IPS-NIHi7 (cell line): ENCODE measurements around the gene GIN1.
"Not testable (repeated sequence)": the region's sequence is repeated elsewhere in the genome, so short reads cannot be mapped to it uniquely, and the experiment has no call there.

Experiments
- DNase-seq: peaks from one replicate; pipeline ENCODE4 v3.0.0; 2012; ENCODE audit warnings: mixed read lengths; ENCODE audit errors: extremely low spot score

The GIN1 gene, protein sequence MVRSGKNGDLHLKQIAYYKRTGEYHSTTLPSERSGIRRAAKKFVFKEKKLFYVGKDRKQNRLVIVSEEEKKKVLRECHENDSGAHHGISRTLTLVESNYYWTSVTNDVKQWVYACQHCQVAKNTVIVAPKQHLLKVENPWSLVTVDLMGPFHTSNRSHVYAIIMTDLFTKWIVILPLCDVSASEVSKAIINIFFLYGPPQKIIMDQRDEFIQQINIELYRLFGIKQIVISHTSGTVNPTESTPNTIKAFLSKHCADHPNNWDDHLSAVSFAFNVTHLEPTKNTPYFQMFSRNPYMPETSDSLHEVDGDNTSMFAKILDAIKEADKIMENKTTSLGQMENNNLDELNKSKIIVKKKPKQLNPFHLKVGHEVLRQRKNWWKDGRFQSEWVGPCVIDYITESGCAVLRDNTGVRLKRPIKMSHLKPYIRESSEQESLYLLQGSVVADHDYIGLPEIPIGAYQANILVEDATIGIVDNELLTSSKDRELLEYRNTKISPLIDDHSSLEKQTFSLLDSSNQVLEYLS

DNA sequence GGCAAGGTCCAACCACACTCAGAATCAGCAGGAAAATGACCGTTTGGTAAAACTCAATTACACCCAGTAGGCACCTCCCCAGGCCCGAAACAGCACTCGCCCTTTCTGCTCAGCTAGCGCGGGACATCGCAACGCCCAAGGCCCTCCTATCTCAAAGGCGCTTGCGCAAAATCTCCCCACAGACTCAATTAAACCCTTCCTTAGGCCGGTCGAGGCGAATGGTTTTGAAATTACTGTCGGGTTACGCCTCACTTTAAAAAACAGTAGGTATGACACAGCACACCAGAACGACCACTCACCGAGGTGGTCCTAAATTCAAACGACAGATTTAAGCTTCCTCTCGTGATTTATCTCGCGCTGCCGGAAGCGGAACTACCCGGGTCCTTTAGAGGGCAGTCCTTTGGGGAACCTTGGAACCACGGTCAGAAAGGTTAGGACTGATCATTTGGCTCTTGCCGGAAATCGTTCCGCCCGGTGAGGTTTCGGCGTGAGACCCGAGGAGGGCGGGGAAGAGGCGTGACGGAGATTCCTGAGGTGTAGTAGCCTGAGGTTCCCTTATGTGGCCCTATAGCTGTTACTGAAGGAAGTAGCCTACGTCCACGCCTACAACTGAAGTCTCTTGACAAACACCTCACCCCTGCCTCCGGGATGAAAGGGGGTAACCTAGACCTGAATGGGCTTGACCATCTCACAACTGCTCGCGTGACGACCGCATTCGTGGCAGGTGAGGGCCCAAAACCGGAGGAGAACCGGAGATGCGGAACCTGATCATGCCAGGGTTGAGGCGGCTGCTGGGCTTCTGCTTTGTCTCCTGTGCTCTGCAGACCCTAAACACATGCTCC is at the start of gene GIN1, which contains the start of gene PPIP5K2:
Gene GIN1, minus strand, starts transcription at position 374 of the 842 bp plus-strand sequence. CDS start 11,431 bp downstream, outside the sequence.
Gene PPIP5K2, plus strand, starts transcription at position 537 of the 842 bp plus-strand sequence. CDS start 9,289 bp downstream, outside the sequence.
- peak; percentile 91 for DNase-seq

- no peak for DNase-seq
Measured at GRCh38 chr5:103166706-103167105, 46.8 kb upstream of the GIN1 start.

DNA sequence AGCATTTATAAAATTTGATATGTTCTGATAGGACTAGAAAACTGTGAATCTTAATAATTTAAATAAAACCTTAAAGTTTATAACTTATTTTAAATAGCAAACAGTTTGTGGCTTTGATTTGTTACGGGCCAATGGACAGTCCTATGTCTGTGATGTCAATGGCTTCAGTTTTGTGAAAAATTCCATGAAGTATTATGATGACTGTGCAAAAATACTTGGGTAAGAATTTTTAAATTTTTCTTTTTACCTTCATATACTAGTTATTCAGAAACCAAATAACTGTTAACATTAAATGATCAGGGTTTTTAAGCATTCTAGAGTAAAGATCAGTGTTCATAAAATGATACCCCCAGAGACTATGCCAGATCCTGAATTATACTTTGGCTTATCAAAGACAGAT is 31.2 kb upstream of the GIN1 start:
- no peak for DNase-seq

DNA sequence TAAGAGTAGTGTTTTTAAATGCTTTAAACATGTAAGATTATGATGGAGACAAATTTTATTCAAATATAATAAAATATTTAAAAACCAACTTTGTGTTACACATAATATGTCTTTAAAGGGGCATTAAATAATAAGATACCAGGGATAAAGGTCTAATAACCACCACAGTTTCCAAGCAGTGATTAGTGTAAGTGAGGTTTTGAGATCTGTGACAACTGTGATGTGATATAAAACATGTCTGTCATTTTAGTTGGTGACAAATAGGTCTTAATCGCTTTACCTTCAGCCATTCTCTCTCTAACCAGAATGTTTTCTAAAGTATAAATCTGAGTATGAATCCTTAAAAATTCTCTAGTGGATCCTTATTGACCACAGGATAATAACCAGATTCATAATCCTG is 28.3 kb upstream of the GIN1 start:
- no peak for DNase-seq

GRCh38 chr5:103145196-103145595 is 25.3 kb upstream of the GIN1 start:
- DNase-seq, result no peak

DNA sequence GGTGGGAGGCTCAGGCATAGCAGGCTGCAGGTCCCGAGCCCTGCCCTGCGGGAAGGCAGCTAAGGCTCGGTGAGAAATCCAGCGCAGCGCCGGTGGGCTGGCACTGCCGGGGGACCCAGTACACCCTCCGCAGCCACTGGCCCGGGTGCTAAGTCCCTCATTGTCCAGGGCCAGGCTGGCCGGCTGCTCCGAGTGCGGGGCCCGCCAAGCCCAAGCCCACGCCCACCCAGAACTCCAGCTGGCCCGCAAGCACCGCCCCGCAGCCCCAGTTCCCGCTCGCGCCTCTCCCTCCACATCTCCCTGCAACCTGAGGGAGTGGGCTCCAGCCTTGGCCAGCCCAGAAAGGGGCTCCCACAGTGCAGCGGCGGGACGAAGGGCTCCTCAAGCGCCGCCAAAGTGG is 22.2 kb upstream of the GIN1 start:
- not testable (repeated sequence) for DNase-seq

- DNase-seq, result peak; percentile 75
Measured at GRCh38 chr5:103139264-103139865, 19.4 kb upstream of the GIN1 start.

GRCh38 chr5:103138202-103138690 is 18.3 kb upstream of the GIN1 start:
- no peak for DNase-seq

DNA sequence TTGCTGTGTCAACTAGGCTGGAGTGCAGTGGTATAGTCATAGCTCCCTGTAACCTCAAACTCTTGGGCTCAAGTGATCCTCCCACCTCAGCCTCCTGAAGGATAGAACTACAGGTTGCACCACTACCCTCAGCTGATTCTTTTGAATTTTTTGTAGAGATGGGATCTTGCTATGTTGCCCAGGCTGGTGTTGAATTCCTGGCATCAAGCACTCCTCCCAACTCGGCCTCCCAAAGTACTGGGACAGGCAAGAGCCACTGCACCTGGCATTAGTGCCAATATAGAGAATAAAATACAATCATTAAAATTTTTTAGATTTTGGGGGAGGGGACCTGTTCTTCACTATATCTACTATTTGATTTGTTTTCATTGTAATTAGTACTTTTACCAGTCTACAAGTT is 15.5 kb upstream of the GIN1 start:
- DNase-seq, result no peak

DNA sequence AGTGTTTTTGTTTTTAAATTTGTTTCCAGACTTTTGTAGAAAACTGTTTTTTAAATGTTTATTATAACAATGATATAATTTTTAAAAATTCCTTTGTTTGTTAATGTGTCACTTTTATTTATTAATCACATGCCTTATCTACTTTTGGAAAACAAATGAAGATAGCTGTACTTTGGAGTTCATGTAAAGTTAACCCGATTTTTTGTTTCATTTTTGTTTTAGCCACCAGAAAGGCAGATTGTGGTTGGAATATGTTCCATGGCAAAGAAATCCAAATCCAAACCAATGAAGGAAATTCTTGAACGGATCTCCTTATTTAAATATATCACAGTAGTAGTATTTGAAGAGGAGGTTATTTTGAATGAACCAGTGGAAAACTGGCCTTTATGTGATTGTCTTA is 13.3 kb upstream of the GIN1 start:
- DNase-seq, result no peak

DNA sequence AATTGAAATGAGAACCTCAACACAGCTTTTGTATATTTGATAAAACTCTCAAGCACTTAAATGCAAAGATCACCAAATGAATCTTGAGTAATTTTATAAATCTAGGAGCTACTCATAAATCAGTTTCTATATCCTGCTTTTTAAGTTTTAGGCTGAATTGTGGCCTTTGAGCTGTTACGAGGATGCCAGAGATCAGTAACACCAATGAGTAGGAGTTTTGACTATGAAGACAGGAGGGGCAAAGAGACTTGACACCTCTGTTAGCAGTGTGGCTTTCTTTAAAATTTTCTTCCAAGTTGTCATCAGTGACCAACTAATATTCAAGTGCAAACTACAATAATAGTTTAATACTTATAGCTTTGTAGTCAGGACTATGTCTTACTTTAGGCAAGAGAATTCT is 12.7 kb upstream of the GIN1 start:
- no peak for DNase-seq

DNA sequence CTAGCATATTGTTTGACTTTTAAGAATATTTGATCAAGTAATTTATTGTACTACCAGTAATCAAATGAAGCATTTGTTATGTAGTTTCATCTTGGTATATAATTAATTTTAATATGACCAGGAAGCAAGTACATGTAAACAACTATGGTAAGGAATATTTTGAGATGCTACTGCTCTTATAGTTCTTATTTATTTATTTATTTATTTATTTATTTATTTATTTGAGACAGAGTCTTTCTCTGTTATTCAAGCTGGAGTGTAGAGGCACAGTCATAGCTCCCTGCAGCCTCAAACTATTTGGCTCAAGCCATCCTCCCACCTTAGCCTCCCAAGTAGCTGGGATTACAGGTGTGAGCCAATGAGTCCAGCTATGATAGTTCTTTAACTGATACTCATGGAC is 8.3 kb upstream of the GIN1 start:
- no peak for DNase-seq

DNA sequence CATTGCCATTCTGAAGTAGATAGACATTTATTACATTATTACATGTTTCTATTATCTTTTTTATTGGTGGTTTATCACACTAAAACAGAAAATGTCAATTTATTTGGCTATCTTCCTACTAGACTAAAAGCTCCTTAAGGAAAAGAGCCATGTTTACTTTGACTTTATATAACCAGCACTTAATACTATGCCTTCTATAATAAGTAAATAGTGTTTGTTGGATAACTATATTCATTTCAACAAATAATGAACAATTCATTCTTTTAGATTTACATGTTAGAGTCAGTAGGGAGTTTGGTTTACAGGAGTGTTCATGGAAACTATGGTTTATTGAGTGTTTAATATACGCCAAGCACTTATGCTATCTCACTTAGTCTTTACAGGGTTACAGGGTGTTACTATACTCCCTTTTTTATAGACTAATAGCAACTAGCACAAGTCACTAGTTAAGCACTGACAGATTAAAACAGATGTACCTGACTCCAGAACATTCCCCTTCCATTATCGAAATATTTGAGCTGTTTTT is 7.4 kb upstream of the GIN1 start:
- no peak for DNase-seq

GRCh38 chr5:103126557-103126956 is 6.6 kb upstream of the GIN1 start:
- DNase-seq, result no peak

DNA sequence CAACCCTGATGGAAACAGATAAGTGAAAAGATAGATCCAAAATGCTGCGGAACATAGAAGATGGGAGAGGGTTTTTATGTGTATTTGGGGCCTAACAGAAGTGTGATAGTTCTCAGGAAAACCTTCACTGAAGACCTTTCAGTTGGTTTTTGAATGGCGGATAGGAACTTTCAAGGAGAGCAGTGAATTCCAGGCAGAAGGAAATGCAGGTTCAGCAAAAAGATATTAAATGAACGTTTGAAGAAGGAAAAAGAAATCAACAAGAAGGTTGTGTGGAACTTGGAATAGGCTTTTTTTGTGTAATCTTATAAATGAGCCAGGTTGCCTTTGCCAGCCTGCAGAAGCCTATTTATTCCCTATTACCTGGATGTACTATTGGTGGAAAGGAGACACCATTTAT is 2.3 kb upstream of the GIN1 start:
- DNase-seq, result no peak

DNA sequence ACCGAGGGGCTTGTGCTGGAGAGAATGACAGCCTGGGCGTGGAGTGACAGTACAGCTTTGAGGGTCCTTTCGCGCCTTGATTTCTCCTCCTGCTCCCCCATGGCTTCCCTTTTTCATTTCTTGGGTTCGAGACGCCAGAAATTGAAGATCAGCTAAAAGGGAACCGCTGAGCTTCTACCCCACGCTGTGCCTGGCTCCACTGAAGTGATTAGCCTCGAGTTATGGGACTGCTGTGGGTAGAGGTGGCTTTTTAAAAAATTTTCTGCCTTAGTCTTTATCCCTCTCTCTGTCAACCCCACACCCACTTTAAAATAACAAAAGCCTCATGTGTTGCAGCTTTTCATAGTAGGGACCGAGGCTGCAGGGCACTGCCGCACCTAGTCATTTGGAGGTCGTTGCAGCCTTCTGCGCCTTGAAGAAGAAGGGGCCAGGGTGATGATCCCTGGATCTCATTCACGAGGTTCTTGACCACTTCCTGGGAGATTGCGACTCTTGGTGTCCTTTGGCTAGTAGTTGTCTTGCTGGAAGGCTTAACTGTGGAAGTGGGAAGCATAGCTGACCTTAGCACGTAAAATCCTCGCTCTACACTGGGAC is 766 bp upstream of the GIN1 start:
- DNase-seq, result peak; percentile 26

- DNase-seq, result no peak
Measured at GRCh38 chr5:103119070-103119764, 721 bp downstream of the GIN1 start.

GRCh38 chr5:103117471-103117991 is 2.4 kb downstream of the GIN1 start:
- DNase-seq, result no peak

DNA sequence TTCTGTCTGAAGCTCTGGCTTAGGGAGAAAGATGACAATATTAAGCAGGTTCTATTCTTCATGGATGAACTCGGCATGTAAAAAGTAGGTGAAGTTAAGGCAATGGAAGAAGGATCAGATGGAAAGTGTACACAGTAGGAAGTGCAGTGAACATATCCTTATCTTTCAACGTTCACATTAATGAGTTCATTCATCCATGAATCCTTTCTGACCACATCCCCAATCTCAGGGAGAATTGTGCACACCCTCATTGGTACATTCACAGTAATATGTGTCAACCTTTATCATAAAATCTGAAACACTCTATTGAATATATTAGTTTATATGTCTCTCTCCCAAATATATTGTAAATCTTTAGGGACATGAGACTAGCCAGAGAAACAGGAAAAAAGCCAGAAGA is 5.5 kb downstream of the GIN1 start:
- DNase-seq, result no peak

DNA sequence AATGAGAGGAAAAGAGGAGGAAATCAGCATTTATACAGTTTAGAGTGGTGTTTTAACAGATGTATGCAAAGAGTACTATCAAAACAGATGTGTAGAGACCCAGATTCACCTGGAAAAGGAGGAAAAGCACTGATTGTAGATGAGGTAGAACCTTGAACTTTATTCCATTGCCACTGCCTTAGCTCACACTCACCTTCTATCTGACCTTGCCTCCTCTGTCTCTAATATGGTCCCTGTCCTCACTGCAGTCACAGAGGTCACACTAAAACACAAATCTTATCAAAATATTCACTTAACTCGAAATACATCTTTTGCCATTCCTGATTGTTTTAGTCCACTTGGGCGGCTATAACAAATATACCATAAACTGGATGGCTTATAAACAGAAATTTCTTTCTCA is 7.0 kb downstream of the GIN1 start:
- no peak for DNase-seq
